ENCODE results near the gene ASIC3. TPM values are rescaled to one million over a fixed set of nuclear protein-coding genes. Genes with fewer than 3 reads are reported as not detected.
"Not testable (repeated sequence)": the region's sequence is repeated elsewhere in the genome, so short reads cannot be mapped to it uniquely, and the experiment has no call there.

The ASIC3 gene
- polyA plus RNA-seq, 1 donor (not counting 4 experiments of a cell fraction or from before 2014, with no cell fraction given): 0.35 TPM

DNA sequence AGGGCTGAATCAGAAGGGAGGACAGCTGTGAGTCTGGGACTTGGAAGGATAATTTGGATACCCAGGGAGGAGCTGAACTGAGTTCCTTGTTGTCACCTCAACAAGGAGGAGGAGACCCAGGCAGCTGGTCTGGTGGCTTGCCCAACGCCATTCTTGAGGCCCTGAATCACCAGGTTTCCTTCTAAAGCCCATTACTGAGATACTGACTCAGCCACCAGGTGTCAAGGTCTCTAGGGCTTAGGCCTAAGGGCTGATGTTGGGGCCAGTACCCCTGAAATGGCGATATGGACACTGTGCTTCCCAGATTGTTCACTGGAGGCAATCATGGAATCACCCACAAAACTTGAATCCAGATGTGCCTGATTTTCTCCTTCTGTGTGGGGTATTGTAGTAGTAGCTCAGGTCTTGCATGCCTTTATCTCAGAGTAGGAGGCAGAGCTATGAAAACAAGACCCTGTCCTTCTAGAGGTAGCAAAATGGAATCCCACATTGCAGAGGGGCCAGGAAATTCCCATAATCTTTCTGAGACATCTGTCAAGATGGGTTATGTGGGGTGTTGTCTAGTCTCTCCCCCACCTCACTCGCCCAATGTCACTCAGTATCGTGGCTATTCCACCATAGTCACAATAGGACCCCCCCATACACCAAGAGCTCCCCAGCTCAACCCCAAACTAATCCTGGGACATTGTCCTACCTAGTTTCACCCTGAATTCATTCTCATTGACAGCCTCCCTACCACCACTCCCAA is 22.2 kb upstream of the ASIC3 start:
- FAIRE-seq (no peak), DNase-seq (ENCODE audit: low read depth, low spot score) (peak; percentile 66)
- TF ChIP-seq EZH2 (IDR thresholded peaks at IDR 0.05; ENCODE audit: low read length): no peak
- no peak for TF ChIP-seq CTCF (optimal IDR thresholded peaks at IDR 0.05 in 1 of 3, IDR thresholded peaks at IDR 0.05 in 1 of 3, conservative IDR thresholded peaks at IDR 0.05 in 1 of 3; ENCODE audit: extremely low read depth in 1 of 3, insufficient read depth in 2 of 3, low read length in 3 of 3)
- Histone ChIP-seq H3K4me1 (ENCODE audit: control insufficient read depth, extremely low read depth, insufficient read depth, low read length) (peaks cover 21% of the 10 kb centered on the region), H3K4me3 (ENCODE audit: control insufficient read depth in 2 of 3, extremely low read depth in 1 of 3, insufficient read depth in 2 of 3, low read depth in 1 of 3, low read length in 3 of 3) (no peak overlapping the region), H3K9me1 (ENCODE audit: control insufficient read depth, extremely low read depth, insufficient read depth, low read length) (no peaks in the 10 kb centered on the region), H3K27me3 (ENCODE audit: control insufficient read depth, extremely low read depth, insufficient read depth, low read length) (no peaks in the 10 kb centered on the region), H3K4me2 (ENCODE audit: control insufficient read depth, extremely low read depth, insufficient read depth, low read depth, low read length) (peak overlapping the region; percentile 83), H4K20me1 (ENCODE audit: control insufficient read depth, extremely low read depth, insufficient read depth, low read length) (no peaks in the 10 kb centered on the region), H3K27ac (ENCODE audit: control insufficient read depth, insufficient read depth, low read length) (peak overlapping the region; percentile 97), H2AFZ (ENCODE audit: control insufficient read depth, low read length) (no peak overlapping the region), H3K9ac (ENCODE audit: control insufficient read depth, extremely low read depth, insufficient read depth, low read length) (peak overlapping the region; percentile 14), H3K79me2 (ENCODE audit: control insufficient read depth, insufficient read depth, low read length) (peaks cover 3% of the 10 kb centered on the region), H3K36me3 (ENCODE audit: control insufficient read depth in 2 of 2, extremely low read depth in 1 of 2, insufficient read depth in 2 of 2, low read length in 2 of 2) (no peaks in the 10 kb centered on the region), H3K9me3 (ENCODE audit: control insufficient read depth, low read depth, low read length) (no peaks in the 10 kb centered on the region)
- dilution Hi-C loops (cut with MboI; ENCODE audit: extremely low pct_ligation_motif_present, low sequenced_read_pairs): no loop called here

DNA sequence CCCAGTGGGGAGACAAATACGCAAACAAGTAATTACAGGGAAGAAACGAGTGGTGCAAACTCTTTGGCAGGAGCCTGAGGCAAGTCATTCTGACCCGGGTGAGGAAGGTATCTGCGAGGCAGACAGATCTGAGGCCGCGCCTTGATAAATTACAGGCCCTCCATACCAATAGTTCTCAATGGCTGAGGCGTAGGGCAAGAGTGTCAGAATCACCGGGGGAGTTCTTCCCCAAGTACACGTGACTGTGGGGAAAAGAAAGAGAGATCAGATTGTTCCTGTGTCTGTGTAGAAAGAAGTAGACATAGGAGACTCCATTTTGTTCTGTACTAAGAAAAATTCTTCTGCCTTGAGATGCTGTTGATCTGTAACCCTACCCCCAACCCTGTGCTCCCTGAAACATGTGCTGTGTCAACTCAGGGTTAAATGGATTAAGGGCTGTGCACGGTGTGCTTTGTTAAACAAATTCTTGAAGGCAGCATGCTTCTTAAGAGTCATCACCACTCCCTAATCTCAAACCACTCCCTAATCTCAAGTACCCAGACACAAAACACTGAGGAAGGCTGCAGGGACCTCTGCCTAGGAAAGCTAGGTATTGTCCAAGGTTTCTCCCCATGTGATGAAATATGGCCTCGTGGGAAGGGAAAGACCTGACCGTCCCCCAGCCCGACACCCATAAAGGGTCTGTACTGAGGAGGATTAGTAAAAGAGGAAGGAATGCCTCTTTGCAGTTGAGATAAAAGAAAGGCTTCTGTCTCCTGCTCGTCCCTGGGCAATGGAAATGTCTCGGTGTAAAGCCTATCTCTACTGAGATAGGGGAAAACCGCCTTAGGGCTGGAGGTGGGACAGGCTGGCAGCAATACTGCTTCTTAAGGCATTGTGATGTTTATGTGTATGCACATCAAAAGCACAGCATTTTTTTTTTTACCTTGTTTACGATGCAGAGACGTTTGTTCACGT is 21.3 kb upstream of the ASIC3 start:
- H3K4me1 ChIP-seq (ENCODE audit: control insufficient read depth, extremely low read depth, insufficient read depth, low read length): peaks cover 21% of the 10 kb centered on the region
- H3K27ac ChIP-seq (ENCODE audit: control insufficient read depth, insufficient read depth, low read length): peak overlapping the region; percentile 97
- H4K20me1 ChIP-seq (ENCODE audit: control insufficient read depth, extremely low read depth, insufficient read depth, low read length); H3K79me2 ChIP-seq (ENCODE audit: control insufficient read depth, insufficient read depth, low read length); dilution Hi-C loops (cut with MboI; ENCODE audit: extremely low pct_ligation_motif_present, low sequenced_read_pairs); FAIRE-seq; H3K9me1 ChIP-seq (ENCODE audit: control insufficient read depth, extremely low read depth, insufficient read depth, low read length); H3K27me3 ChIP-seq (ENCODE audit: control insufficient read depth, extremely low read depth, insufficient read depth, low read length); H3K9me3 ChIP-seq (ENCODE audit: control insufficient read depth, low read depth, low read length); H3K36me3 ChIP-seq (ENCODE audit: control insufficient read depth in 2 of 2, extremely low read depth in 1 of 2, insufficient read depth in 2 of 2, low read length in 2 of 2): not testable (repeated sequence)
- H3K4me2 ChIP-seq (ENCODE audit: control insufficient read depth, extremely low read depth, insufficient read depth, low read depth, low read length): peak overlapping the region; percentile 83
- H3K9ac ChIP-seq (ENCODE audit: control insufficient read depth, extremely low read depth, insufficient read depth, low read length): peak overlapping the region; percentile 95
- peak overlapping the region in 2 of 3 experiments; percentile 60 to 75 for H3K4me3 ChIP-seq (ENCODE audit: control insufficient read depth in 2 of 3, extremely low read depth in 1 of 3, insufficient read depth in 2 of 3, low read depth in 1 of 3, low read length in 3 of 3)
- peak overlapping the region; percentile 7 for H2AFZ ChIP-seq (ENCODE audit: control insufficient read depth, low read length)
- DNase-seq (ENCODE audit: low read depth, low spot score): peak; percentile 42

DNA sequence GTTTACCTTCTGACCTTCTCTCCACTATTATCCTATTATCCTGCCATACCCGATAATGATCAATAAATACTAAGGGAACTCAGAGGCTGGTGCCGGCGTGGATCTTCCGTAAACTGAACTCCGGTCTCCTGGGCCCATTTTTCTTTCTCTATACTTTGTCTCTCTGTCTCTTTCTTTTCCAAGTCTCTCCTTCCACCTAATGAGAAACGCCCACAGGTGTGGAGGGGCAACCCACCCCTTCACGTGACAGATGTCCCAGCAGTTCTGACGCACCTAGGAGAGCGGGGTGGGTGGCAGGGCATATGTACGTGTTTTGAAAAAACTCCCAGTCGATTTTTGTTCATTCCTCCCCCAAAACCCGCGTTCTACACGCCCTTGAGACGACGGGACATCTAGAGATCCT is 20.6 kb upstream of the ASIC3 start:
- peak overlapping the region; percentile 97 for H3K27ac ChIP-seq (ENCODE audit: control insufficient read depth, insufficient read depth, low read length)
- FAIRE-seq; DNase-seq (ENCODE audit: low read depth, low spot score); H3K27me3 ChIP-seq (ENCODE audit: control insufficient read depth, extremely low read depth, insufficient read depth, low read length); dilution Hi-C loops (cut with MboI; ENCODE audit: extremely low pct_ligation_motif_present, low sequenced_read_pairs); H3K36me3 ChIP-seq (ENCODE audit: control insufficient read depth in 2 of 2, extremely low read depth in 1 of 2, insufficient read depth in 2 of 2, low read length in 2 of 2); H3K9me1 ChIP-seq (ENCODE audit: control insufficient read depth, extremely low read depth, insufficient read depth, low read length); H4K20me1 ChIP-seq (ENCODE audit: control insufficient read depth, extremely low read depth, insufficient read depth, low read length); H3K9me3 ChIP-seq (ENCODE audit: control insufficient read depth, low read depth, low read length); H3K79me2 ChIP-seq (ENCODE audit: control insufficient read depth, insufficient read depth, low read length): not testable (repeated sequence)
- peaks cover 21% of the 10 kb centered on the region for H3K4me1 ChIP-seq (ENCODE audit: control insufficient read depth, extremely low read depth, insufficient read depth, low read length)
- H3K4me3 ChIP-seq (ENCODE audit: control insufficient read depth in 2 of 3, extremely low read depth in 1 of 3, insufficient read depth in 2 of 3, low read depth in 1 of 3, low read length in 3 of 3): peak overlapping the region; percentile 21 to 75 (median 60)
- peak overlapping the region; percentile 83 for H3K4me2 ChIP-seq (ENCODE audit: control insufficient read depth, extremely low read depth, insufficient read depth, low read depth, low read length)
- peak overlapping the region; percentile 95 for H3K9ac ChIP-seq (ENCODE audit: control insufficient read depth, extremely low read depth, insufficient read depth, low read length)
- peak overlapping the region; percentile 69 for H2AFZ ChIP-seq (ENCODE audit: control insufficient read depth, low read length)
